Neural progenitor cell (in vitro differentiated cells): ENCODE data around the gene NDUFA9. TPM values are rescaled to one million over a fixed set of nuclear protein-coding genes. Genes with fewer than 3 reads are reported as not detected.

Experiments used
- DNase-seq: peaks from one replicate; pipeline ENCODE4 v3.0.0-alpha.2; 2016; ENCODE audit warnings: low spot score
- H2AFZ ChIP-seq: fragments of 200-600 bp; sonication (generic); replicated peaks from 2 replicates; pipeline ENCODE4 v1.6.1; 2016; ENCODE audit warnings: antibody characterized with exemption
- H3F3A ChIP-seq: fragments of 200-600 bp; sonication (generic); 2 replicates; pipeline ENCODE4 v1.6.1; 2016; ENCODE audit warnings: antibody characterized with exemption, low read depth
- H3K27ac ChIP-seq: fragments of 200-600 bp; sonication (generic); 2 replicates; pipeline ENCODE4 v1.5.1; 2016; ENCODE audit warnings: mild to moderate bottlenecking
- H3K27me3 ChIP-seq: fragments of 200-600 bp; sonication (generic); 2 replicates; pipeline ENCODE4 v1.6.1; 2016; ENCODE audit warnings: mild to moderate bottlenecking, moderate library complexity
- H3K36me3 ChIP-seq: fragments of 200-600 bp; sonication (generic); 2 replicates; pipeline ENCODE4 v1.5.1; 2016
- H3K4me1 ChIP-seq: fragments of 200-600 bp; sonication (generic); 2 replicates; pipeline ENCODE4 v1.6.1; 2016; ENCODE audit warnings: mixed run types
- H3K4me2 ChIP-seq: fragments of 200-600 bp; sonication (generic); 2 replicates; pipeline ENCODE4 v1.6.1; 2016
- H3K4me3 ChIP-seq: fragments of 200-600 bp; sonication (generic); 2 replicates; pipeline ENCODE4 v1.5.1; 2016
- H3K79me2 ChIP-seq: fragments of 200-600 bp; sonication (generic); 2 replicates; pipeline ENCODE4 v1.6.1; 2016; ENCODE audit warnings: low read depth
- H3K9ac ChIP-seq: fragments of 200-600 bp; sonication (generic); 2 replicates; pipeline ENCODE4 v1.6.1; 2016
- H3K9me3 ChIP-seq: fragments of 200-600 bp; sonication (generic); 2 replicates; pipeline ENCODE4 v1.5.1; 2016; ENCODE audit warnings: low read depth
- H4K20me1 ChIP-seq: fragments of 200-600 bp; sonication (generic); 2 replicates; pipeline ENCODE4 v1.6.1; 2016; ENCODE audit warnings: low read depth
- H3K27ac Mint-ChIP-seq: 3 replicates; pipeline ENCODE4 v1.8.0; 2021; ENCODE audit warnings: mixed read lengths
- H3K27me3 Mint-ChIP-seq: 2 replicates; pipeline ENCODE4 v1.8.0; 2022; ENCODE audit warnings: low read depth, mild to moderate bottlenecking, inconsistent platforms, moderate library complexity, mixed read lengths; ENCODE audit not compliant: insufficient read depth
- H3K36me3 Mint-ChIP-seq: 3 replicates; pipeline ENCODE4 v1.8.0; 2021; ENCODE audit warnings: mixed read lengths
- H3K4me1 Mint-ChIP-seq: 3 replicates; pipeline ENCODE4 v1.8.0; 2021; ENCODE audit warnings: mixed read lengths
- H3K4me3 Mint-ChIP-seq: 3 replicates; pipeline ENCODE4 v1.8.0; 2021; ENCODE audit warnings: mild to moderate bottlenecking, moderate library complexity, mixed read lengths
- H3K9me3 Mint-ChIP-seq: 3 replicates; pipeline ENCODE4 v1.8.0; 2020; ENCODE audit warnings: mixed read lengths
- EZH2 ChIP-seq: fragments of 200-600 bp; sonication (generic); IDR thresholded peaks from 2 replicates; pipeline ENCODE4 v1.6.1; 2017; ENCODE audit warnings: antibody characterized with exemption, mild to moderate bottlenecking, moderate library complexity
- EZH2phosphoT487 ChIP-seq: fragments of 200-600 bp; sonication (generic); IDR thresholded peaks from 2 replicates; pipeline ENCODE4 v1.6.1; 2017; ENCODE audit warnings: antibody characterized with exemption
- total RNA-seq: library from RNA; depleted of rRNA; stranded (reverse); fragments of >200 nt; gene quantifications from 2 replicates; pipeline ENCODE4 v1.2.3, GENCODE V29; 2015; ENCODE audit warnings: low replicate concordance
- TF ChIP-seq, protein P1 (sequence below): fragments of 200-600 bp; sonication (generic); IDR thresholded peaks from 2 replicates; pipeline ENCODE4 v1.5.1; 2017; ENCODE audit warnings: antibody characterized with exemption, mild to moderate bottlenecking

The NDUFA9 gene
- total RNA-seq, 1 donor from 2014 or later: 67.7 TPM

DNA sequence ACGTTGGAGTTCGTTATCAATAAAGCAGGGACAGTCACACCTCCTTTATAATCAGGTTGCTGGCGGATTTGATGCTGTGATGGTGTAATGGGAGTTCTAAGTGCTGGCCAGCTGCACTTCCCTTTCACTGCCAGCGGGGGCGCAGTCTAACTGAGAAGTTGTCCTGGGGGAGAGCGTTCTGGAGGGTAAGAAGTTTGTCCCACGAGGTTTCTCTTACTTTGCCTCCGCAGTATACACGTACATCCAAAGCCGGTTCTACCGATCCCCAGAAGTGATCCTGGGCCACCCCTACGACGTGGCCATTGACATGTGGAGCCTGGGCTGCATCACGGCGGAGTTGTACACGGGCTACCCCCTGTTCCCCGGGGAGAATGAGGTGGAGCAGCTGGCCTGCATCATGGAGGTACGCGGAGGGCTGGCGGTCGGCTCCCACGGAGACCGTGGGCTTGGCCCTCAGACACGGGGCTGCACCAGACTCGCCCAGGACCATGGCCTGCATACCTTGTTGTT, 44.2 kb upstream of the NDUFA9 start:
- no peaks in the 10 kb centered on the region for H3K36me3 ChIP-seq
- Mint-ChIP-seq H3K4me1 (peaks cover 8% of the 10 kb centered on the region), H3K27ac (peak overlapping the region; percentile 94), H3K4me3 (peak overlapping the region; percentile 98), H3K9me3 (no peaks in the 10 kb centered on the region), H3K27me3 (no peaks in the 10 kb centered on the region), H3K36me3 (peaks cover 2% of the 10 kb centered on the region)
- peak overlapping the region; percentile 99 for H3K4me2 ChIP-seq
- no peak overlapping the region for H3K27ac ChIP-seq
- H3K9me3 ChIP-seq: no peaks in the 10 kb centered on the region
- DNase-seq: peak; percentile 88
- H3K79me2 ChIP-seq: peaks cover 10% of the 10 kb centered on the region
- H3K27me3 ChIP-seq: no peaks in the 10 kb centered on the region
- H3K4me3 ChIP-seq: peak overlapping the region; percentile 96
- peaks cover 28% of the 10 kb centered on the region for H3K4me1 ChIP-seq
- peak overlapping the region; percentile 60 for H3K9ac ChIP-seq
- no peak for TF ChIP-seq EZH2phosphoT487
- TF ChIP-seq, protein P1, sequence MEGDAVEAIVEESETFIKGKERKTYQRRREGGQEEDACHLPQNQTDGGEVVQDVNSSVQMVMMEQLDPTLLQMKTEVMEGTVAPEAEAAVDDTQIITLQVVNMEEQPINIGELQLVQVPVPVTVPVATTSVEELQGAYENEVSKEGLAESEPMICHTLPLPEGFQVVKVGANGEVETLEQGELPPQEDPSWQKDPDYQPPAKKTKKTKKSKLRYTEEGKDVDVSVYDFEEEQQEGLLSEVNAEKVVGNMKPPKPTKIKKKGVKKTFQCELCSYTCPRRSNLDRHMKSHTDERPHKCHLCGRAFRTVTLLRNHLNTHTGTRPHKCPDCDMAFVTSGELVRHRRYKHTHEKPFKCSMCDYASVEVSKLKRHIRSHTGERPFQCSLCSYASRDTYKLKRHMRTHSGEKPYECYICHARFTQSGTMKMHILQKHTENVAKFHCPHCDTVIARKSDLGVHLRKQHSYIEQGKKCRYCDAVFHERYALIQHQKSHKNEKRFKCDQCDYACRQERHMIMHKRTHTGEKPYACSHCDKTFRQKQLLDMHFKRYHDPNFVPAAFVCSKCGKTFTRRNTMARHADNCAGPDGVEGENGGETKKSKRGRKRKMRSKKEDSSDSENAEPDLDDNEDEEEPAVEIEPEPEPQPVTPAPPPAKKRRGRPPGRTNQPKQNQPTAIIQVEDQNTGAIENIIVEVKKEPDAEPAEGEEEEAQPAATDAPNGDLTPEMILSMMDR: peak; percentile 98
- H3F3A ChIP-seq: peaks cover 11% of the 10 kb centered on the region
- no peaks in the 10 kb centered on the region for H4K20me1 ChIP-seq
- H2AFZ ChIP-seq: peak overlapping the region; percentile 100

DNA sequence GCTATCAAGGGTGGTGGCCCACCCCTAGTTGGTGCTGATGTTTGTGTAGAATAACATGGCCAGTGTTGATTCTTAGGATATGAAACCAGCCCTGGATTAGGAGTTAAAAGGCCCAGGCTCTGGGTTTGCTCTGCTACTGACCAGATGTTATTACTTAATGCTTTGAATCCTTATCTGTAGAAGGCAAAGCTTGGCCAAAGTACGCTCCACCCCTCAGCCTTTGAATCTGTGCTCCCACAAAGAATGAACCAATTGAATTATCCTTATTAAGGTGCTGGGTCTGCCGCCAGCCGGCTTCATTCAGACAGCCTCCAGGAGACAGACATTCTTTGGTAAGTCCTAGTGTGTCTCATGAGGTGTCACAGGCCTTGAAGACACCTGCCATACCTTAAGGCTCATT, 41.9 kb upstream of the NDUFA9 start:
- Histone ChIP-seq H3K4me1 (peaks cover 21% of the 10 kb centered on the region), H3K27ac (no peak overlapping the region), H3K36me3 (no peaks in the 10 kb centered on the region), H3K9ac (no peak overlapping the region), H3K27me3 (no peaks in the 10 kb centered on the region), H3K9me3 (no peaks in the 10 kb centered on the region), H3F3A (peaks cover 11% of the 10 kb centered on the region), H3K4me2 (peak overlapping the region; percentile 24), H4K20me1 (no peaks in the 10 kb centered on the region), H3K79me2 (peaks cover 10% of the 10 kb centered on the region), H3K4me3 (no peak overlapping the region), H2AFZ (no peak overlapping the region)
- Mint-ChIP-seq H3K27me3 (no peaks in the 10 kb centered on the region), H3K9me3 (no peaks in the 10 kb centered on the region), H3K36me3 (peaks cover 4% of the 10 kb centered on the region), H3K4me1 (peaks cover 8% of the 10 kb centered on the region), H3K4me3 (no peak overlapping the region), H3K27ac (no peak overlapping the region)
- TF ChIP-seq EZH2phosphoT487 (no peak), EZH2 (no peak)
- TF ChIP-seq, protein P1: no peak
- DNase-seq: peak; percentile 20

DNA sequence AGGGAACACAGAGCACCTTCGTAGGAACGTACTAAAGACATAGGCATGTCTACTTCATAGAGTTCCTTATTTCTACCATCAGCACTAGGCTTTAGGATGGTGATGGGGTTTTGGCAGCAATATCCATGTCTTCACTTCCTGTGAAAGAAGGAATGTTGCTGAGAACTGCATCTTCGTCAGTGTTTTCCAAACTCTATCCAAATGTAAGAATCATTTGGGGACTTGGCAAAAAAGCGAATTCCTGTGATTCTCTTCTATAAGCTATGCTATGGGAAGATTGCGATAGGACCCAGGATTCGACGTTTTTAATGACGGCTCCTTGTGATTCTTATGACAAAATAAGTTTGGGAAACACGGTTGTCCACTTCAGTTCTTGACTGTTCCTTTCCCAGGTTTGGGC, 39.8 kb upstream of the NDUFA9 start:
- H3K79me2 ChIP-seq: peaks cover 10% of the 10 kb centered on the region
- no peak for DNase-seq
- no peaks in the 10 kb centered on the region for H3K27me3 ChIP-seq
- no peak overlapping the region for H3K4me2 ChIP-seq
- peaks cover 4% of the 10 kb centered on the region for H3F3A ChIP-seq
- H3K27ac Mint-ChIP-seq: no peak overlapping the region
- H3K4me3 ChIP-seq: no peak overlapping the region
- no peaks in the 10 kb centered on the region for H3K9me3 ChIP-seq
- TF ChIP-seq EZH2: no peak
- TF ChIP-seq, protein P1: no peak
- TF ChIP-seq EZH2phosphoT487: no peak
- H3K4me3 Mint-ChIP-seq: no peak overlapping the region
- H2AFZ ChIP-seq: no peak overlapping the region
- no peak overlapping the region for H3K9ac ChIP-seq
- no peaks in the 10 kb centered on the region for H4K20me1 ChIP-seq
- H3K36me3 ChIP-seq: no peaks in the 10 kb centered on the region
- H3K9me3 Mint-ChIP-seq: no peaks in the 10 kb centered on the region
- no peak overlapping the region for H3K27ac ChIP-seq
- peaks cover 21% of the 10 kb centered on the region for H3K4me1 ChIP-seq
- peaks cover 8% of the 10 kb centered on the region for H3K4me1 Mint-ChIP-seq
- H3K27me3 Mint-ChIP-seq: no peaks in the 10 kb centered on the region
- H3K36me3 Mint-ChIP-seq: peaks cover 11% of the 10 kb centered on the region
